SK-N-MC (cell line): ENCODE results near the gene CLSTN2.

ENCODE experiments used
- DNase-seq: peaks from one replicate; pipeline ENCODE4 v3.0.0-alpha.2; 2011; ENCODE audit warnings: low read depth, low spot score
- H3K27ac ChIP-seq: fragments of 200-600 bp; sonication (generic); 2 replicates; pipeline ENCODE4 v1.5.1; 2016; ENCODE audit warnings: mixed run types
- H3K36me3 ChIP-seq: fragments of 200-600 bp; sonication (generic); 2 replicates; pipeline ENCODE4 v1.6.1; 2017; ENCODE audit warnings: antibody characterized with exemption, low read length, mixed read lengths; ENCODE audit not compliant: insufficient read depth
- H3K4me3 ChIP-seq: fragments of 200-600 bp; sonication (generic); 2 replicates; pipeline ENCODE4 v1.5.1; 2016
- H3K9ac ChIP-seq: fragments of 200-600 bp; sonication (generic); 2 replicates; pipeline ENCODE4 v1.8.0; 2017; ENCODE audit warnings: mixed run types, mixed read lengths; ENCODE audit not compliant: insufficient read length
- H3K9me3 ChIP-seq: fragments of 200-600 bp; sonication (generic); 2 replicates; pipeline ENCODE4 v1.6.1; 2017; ENCODE audit warnings: low read depth, mild to moderate bottlenecking, antibody characterized with exemption, low read length, moderate library complexity, mixed read lengths
- EZH2 ChIP-seq: fragments of 200-600 bp; sonication (generic); IDR thresholded peaks from one replicate; pipeline ENCODE4 v1.6.1; 2017; ENCODE audit warnings: antibody characterized with exemption
- FOXP2 ChIP-seq: optimal IDR thresholded peaks from 2 replicates; pipeline ENCODE3; 2011; ENCODE audit warnings: mild to moderate bottlenecking, moderate library complexity; ENCODE audit not compliant: insufficient read depth; ENCODE audit errors: extremely low read length, control extremely low read depth
- POLR2AphosphoS5 ChIP-seq: IDR thresholded peaks from 2 replicates; pipeline ENCODE4 v1.6.1; 2012; ENCODE audit warnings: mild to moderate bottlenecking, low read depth, low read length, borderline replicate concordance

Gene CLSTN2

GRCh38 chr3:140597364-140597763 lies 662.4 kb downstream of the CLSTN2 start:
- DNase-seq = no peak
- no peak for TF ChIP-seq FOXP2
- no peak for TF ChIP-seq POLR2AphosphoS5
- no peak for TF ChIP-seq EZH2
- no peak overlapping the region for H3K9ac ChIP-seq
- no peak overlapping the region for H3K4me3 ChIP-seq
- no peak overlapping the region for H3K27ac ChIP-seq
- H3K9me3 ChIP-seq = no peaks in the 10 kb centered on the region
- H3K36me3 ChIP-seq = no peaks in the 10 kb centered on the region

GRCh38 chr3:140597792-140598191 lies 662.8 kb downstream of the CLSTN2 start:
- Histone ChIP-seq H3K4me3 (no peak overlapping the region), H3K27ac (no peak overlapping the region), H3K9ac (no peak overlapping the region), H3K9me3 (no peaks in the 10 kb centered on the region), H3K36me3 (no peaks in the 10 kb centered on the region)
- DNase-seq = no peak
- TF ChIP-seq EZH2 = no peak

GRCh38 chr3:140599009-140599408 lies 664.0 kb downstream of the CLSTN2 start:
- Histone ChIP-seq H3K27ac (no peak overlapping the region), H3K9ac (no peak overlapping the region), H3K36me3 (no peaks in the 10 kb centered on the region), H3K4me3 (no peak overlapping the region), H3K9me3 (no peaks in the 10 kb centered on the region)
- TF ChIP-seq EZH2 (no peak), POLR2AphosphoS5 (no peak), FOXP2 (no peak)
- DNase-seq = no peak

- Histone ChIP-seq H3K36me3 (no peaks in the 10 kb centered on the region), H3K27ac (no peak overlapping the region), H3K9me3 (no peaks in the 10 kb centered on the region), H3K9ac (no peak overlapping the region), H3K4me3 (no peak overlapping the region)
- no peak for TF ChIP-seq FOXP2
- no peak for TF ChIP-seq POLR2AphosphoS5
- no peak for TF ChIP-seq EZH2
- DNase-seq = no peak
Measured at GRCh38 chr3:140599496-140599895, 664.5 kb downstream of the CLSTN2 start.

GRCh38 chr3:140601881-140602280 lies 666.9 kb downstream of the CLSTN2 start:
- DNase-seq = no peak
- H3K27ac ChIP-seq = no peak overlapping the region
- H3K9me3 ChIP-seq = no peaks in the 10 kb centered on the region
- no peak overlapping the region for H3K9ac ChIP-seq
- no peaks in the 10 kb centered on the region for H3K36me3 ChIP-seq
- no peak for TF ChIP-seq FOXP2
- TF ChIP-seq EZH2 = no peak
- TF ChIP-seq POLR2AphosphoS5 = no peak
- H3K4me3 ChIP-seq = no peak overlapping the region

- no peak overlapping the region for H3K27ac ChIP-seq
- H3K4me3 ChIP-seq = no peak overlapping the region
- no peak for DNase-seq
- no peak overlapping the region for H3K9ac ChIP-seq
- no peak for TF ChIP-seq FOXP2
- no peak for TF ChIP-seq EZH2
- TF ChIP-seq POLR2AphosphoS5 = no peak
- H3K9me3 ChIP-seq = no peaks in the 10 kb centered on the region
- H3K36me3 ChIP-seq = no peaks in the 10 kb centered on the region
Measured at GRCh38 chr3:140602781-140603180, 667.8 kb downstream of the CLSTN2 start.

- H3K27ac ChIP-seq = no peak overlapping the region
- H3K9ac ChIP-seq = no peak overlapping the region
Measured at GRCh38 chr3:140603766-140604165, 668.8 kb downstream of the CLSTN2 start.

GRCh38 chr3:140610544-140610943 lies 675.6 kb downstream of the CLSTN2 start:
- Histone ChIP-seq H3K9ac (no peak overlapping the region), H3K27ac (no peak overlapping the region), H3K4me3 (no peak overlapping the region), H3K9me3 (no peaks in the 10 kb centered on the region), H3K36me3 (no peaks in the 10 kb centered on the region)
- no peak for DNase-seq
- TF ChIP-seq FOXP2 = no peak
- no peak for TF ChIP-seq EZH2
- TF ChIP-seq POLR2AphosphoS5 = no peak

More at GRCh38 chr3:140603766-140604165, 668.8 kb downstream of the CLSTN2 start:
- TF ChIP-seq FOXP2 (no peak), EZH2 (no peak), POLR2AphosphoS5 (no peak)
- Histone ChIP-seq H3K36me3 (no peaks in the 10 kb centered on the region), H3K4me3 (no peak overlapping the region), H3K9me3 (no peaks in the 10 kb centered on the region)
- no peak for DNase-seq

- TF ChIP-seq EZH2 (no peak), POLR2AphosphoS5 (no peak), FOXP2 (no peak)
- H3K9me3 ChIP-seq = no peaks in the 10 kb centered on the region
Measured at GRCh38 chr3:140614001-140614400, 679.0 kb downstream of the CLSTN2 start.

GRCh38 chr3:140617135-140617534 lies 682.1 kb downstream of the CLSTN2 start:
- Histone ChIP-seq H3K9me3 (no peaks in the 10 kb centered on the region), H3K36me3 (no peaks in the 10 kb centered on the region), H3K27ac (no peak overlapping the region), H3K9ac (no peak overlapping the region), H3K4me3 (no peak overlapping the region)
- TF ChIP-seq EZH2 (no peak), POLR2AphosphoS5 (no peak)
- no peak for DNase-seq

More at GRCh38 chr3:140614001-140614400, 679.0 kb downstream of the CLSTN2 start:
- no peak for DNase-seq
- Histone ChIP-seq H3K4me3 (no peak overlapping the region), H3K36me3 (no peaks in the 10 kb centered on the region), H3K27ac (no peak overlapping the region), H3K9ac (no peak overlapping the region)
